ENCODE data around the gene CEP83.
"Not testable (repeated sequence)": the region's sequence is repeated elsewhere in the genome, so short reads cannot be mapped to it uniquely, and the experiment has no call there.

The CEP83 gene

DNA sequence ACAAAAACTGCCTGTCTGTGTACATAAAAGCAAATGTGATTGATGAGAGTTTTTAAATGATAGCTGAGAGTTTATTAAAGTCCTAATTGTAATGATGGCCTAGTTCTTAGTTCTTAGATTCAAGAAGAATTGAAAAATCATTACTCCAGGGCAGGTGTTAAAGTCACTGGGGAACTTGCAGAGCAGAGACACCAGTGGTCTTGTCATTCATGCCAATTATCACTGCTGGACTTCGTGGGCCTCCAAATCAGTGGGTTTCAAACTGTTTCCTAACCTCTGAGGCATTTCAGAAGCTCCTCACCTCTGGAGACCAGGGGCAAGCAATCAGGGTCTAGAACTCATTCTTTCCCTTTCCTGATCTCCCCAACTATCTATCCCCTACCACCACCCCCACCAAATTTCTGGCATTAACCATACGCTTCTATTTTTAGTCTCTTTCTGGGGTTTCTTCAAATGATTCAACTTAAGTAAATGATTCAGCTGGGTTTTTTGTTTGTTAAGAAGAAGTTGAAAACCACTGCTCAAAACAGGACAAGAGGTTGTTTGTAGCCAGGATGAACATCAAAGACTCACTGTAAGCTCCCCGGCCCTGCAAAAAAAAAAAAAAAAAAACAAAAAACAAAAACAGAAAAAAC is 80.1 kb downstream of the CEP83 start:
- DNase-seq, result peak; percentile 39

GRCh38 chr12:94377599-94377998 is 82.1 kb downstream of the CEP83 start:
- DNase-seq, result no peak

GRCh38 chr12:94374124-94374523 is 85.5 kb downstream of the CEP83 start:
- DNase-seq, result no peak

DNA sequence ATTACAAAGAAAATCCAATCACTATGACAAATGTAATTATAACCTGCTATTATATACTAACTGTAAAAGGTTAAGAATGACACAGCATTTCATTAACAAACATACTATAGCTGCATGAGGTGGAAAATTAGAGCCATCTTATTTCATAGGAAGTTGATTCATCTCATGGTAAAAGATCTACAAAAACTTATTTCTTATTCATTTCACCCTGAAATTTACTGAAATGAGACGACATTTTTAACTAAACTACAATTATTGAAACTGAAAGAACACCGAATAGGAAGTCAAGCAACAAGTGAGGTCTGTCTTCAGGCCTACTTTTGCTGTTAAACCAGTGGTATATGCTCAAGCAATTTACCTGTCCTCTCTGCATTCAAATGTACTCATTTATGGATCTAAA is 87.2 kb downstream of the CEP83 start:
- no peak for DNase-seq

DNA sequence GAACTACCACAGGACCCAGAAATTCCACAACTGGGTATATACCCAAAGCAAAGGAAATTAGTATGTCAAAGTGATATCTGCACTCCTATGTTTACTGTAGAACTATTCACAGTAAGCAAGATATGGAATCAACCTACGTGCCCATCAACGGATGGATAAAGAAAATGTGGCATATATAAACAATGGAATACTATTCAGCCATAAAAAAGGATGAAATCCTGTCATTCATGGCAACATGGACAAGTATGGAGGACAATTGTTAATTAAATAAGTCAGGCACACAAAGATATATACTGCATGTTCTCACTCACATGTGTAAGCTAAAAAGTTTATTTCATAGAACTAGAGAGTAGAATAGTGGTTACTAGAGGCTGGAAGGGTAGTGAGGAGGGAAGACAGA is 97.0 kb downstream of the CEP83 start:
- no peak for DNase-seq

DNA sequence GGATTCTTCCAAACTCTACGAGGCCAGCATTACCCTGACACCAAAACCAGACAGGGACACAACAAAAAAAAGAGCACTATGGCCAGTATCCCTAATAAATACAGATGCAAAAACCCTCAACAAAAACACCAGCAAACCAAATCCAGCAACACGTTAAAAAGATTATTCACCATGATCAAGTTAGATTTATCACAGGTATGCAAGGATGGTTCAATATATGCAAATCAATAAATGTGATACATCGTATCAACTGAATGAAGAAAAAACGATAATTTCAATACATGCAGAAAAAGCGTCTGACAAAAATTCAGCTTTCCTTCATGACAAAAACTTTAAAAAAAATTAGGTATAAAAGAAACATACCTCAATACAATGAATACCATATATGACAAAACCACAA is 99.9 kb downstream of the CEP83 start:
- no peak for DNase-seq

DNA sequence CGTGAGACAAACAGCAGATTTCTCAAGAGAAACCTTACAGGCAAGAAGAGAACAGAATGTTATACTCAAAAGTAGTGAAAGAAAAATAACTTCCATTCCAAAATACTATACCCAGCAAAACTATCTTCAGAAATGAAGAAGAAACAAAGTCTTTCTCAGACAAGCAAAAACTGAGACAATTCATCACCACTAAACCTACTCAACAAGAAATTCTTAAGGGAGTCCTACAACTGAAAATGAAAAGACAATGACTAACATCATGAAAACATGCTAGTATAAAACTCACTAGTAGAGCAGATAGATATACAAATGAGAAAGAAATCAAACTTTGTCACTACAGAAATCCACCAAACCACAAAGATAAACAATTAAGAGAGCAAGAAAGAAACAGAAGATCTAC is 106.5 kb downstream of the CEP83 start:
- no peak for DNase-seq

DNA sequence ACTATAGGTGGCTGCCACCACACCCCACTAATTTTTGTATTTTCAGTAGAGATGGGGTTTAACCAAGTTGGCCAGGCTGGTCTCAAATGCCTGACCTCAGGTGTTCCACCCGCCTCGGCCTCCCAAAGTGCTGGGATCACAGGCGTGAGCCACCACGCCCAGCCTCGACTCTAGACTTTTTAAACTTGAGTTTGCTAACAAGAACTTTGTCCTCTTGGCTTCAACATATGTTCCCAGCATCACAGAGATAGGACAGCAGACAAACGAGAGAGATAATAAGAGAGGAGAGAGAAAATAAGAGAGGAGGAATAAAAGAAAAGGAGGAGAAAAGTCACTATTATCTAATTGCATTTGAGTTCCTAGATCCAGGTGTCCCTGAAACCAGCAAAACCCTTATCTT is 119.1 kb downstream of the CEP83 start:
- DNase-seq, result no peak

DNA sequence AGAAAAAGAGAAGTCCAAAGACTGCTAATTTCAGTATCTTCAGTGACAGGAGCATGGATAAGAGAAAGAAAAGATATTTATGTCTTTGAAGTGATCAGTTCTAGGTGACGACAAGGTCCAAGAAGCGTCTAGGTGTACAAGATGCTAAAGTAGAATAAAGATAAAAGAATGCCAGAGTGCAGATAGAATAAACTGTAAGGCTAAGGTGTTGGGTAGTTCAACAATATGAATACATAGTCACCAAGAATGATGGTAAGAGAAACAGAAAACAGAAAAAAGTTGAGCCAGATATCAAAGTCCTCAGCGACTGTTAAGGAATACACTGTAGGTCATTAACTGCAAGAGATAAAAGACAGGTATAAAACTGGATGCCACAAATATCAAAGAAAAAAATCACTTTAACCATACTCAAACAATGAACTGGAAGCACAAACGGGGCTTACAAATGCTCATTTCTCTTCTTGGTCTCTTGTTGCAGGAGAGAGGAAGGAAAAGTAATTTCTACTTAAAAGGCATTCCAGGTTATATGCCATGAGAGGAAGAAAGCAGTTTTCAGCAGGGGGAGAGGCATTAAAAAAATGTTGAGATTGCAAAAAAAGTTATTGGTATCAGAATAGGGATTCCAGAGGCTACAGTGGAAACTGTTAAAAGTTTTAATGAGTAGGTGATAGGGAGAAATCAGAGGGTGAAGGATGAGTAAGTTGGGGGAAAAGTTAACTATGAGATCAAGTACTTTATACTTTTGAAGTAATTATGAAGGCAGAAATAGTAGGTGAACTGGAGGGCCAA is 121.5 kb downstream of the CEP83 start:
- no peak for DNase-seq

- no peak for DNase-seq
Measured at GRCh38 chr12:94336211-94336925, 123.3 kb downstream of the CEP83 start.

DNA sequence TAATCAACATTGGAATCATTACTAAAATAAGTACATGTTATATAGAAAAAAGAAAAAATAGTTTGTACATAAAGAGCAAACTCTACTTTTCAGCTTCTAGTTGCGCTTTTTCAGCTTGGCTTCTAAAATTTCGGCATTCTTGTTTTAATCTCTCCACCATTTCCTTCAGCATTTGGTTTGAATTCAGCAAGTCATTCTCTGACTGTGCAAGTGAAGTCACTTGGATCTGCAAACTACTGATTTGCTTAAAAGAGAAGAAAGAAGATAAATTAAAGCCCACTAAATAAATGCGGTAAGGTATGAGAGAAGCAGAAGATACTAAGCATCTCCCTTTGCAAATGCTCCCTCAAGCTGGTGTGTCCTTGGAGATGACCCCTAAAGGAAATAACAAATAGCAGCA is 126.3 kb downstream of the CEP83 start:
- no peak for DNase-seq

DNA sequence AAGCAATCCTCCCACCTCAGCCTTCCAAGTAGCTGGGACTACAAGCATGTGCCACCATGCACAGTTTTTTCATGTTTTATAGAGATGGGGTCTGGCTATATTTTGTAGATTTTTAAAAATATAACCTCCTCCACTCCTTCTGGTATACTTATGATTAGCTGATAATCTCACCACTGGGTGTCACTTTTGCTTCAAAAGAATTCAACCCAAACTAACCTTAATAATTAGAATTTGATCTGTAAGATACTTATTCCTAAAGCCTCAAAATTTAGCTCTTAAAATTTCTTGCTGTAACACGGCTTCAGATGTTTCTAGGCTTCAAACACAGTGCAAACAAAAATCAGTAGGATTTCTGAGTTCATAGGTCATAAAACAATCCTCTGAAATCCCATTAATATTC is 130.3 kb downstream of the CEP83 start:
- DNase-seq, result no peak

DNA sequence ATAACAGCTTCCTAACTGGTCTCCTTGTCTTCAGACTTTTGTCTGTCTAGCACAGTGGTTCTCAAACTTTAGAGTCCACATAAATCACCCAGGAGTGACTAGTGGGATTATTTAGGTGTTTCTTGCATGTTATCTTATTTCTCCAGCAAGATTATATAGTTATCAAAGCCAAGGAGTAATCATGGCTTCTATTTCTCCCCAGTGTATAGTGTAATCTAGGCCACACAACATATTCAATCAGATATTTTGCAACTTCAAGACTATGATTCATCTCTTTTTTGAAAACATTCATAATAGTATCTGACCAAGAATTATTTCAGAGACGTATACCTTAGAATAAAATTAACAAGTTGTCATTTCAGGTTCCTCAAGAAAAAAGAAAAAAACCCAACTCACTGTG is 131.9 kb downstream of the CEP83 start:
- DNase-seq, result no peak

GRCh38 chr12:94326727-94327126 is 132.9 kb downstream of the CEP83 start:
- no peak for DNase-seq

DNA sequence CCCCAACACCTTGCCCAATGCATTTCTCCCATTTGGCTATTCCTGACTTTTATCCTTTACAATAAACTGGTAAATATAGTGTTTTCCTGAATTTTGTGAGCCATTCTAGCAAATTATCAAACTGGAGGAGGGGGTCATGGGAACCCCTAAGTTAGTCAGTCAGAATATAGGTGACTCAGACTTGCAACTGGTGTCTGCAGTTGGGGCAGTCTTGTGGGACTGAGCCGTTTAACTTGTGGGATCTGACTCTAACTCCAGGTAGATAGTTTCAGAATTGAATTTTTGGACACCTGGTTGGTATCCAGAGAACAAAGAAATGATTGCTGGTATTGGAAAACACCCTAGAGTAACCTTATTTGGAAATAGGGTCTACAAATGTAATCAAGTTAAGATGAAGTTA is 133.4 kb downstream of the CEP83 start:
- DNase-seq, result no peak

GRCh38 chr12:94322346-94322745 is 137.3 kb downstream of the CEP83 start:
- no peak for DNase-seq

DNA sequence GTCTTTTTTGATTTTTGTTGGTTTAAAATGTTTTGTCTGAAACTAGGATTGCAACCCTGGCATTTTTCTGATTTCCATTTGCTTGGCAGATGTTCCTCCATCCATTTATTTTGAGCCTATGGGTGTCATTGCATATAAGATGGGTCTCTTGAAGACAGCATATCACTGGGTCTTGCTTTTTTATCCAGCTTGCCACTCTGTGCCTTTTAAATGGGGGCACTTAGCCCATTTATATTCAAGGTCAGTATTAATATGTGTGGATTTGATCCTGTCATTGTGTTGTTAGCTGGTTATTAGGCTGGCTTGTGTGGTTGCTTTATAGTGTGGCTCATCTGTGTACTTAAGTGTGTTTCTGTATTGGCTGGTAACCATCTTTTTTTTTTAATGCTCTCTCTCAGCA is 139.6 kb downstream of the CEP83 start:
- no peak for DNase-seq

DNA sequence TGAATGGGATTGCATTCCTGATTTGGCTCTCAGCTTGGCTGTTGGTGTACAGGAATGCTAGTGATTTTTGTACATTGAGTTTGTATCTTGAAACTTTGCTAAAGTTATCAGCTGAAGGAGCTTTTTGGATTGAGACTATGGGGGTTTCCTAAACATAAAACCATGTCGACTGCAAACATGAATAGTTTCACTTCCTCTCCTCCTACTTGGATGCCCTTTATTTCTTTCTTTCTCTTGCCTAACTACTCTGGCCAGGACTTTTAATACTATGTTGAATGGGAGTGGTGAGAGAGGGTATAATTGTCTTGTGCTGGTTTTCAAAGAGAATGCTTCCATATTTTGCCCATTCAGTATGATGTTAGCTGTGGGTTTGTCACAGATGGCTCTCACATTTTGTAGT is 141.5 kb downstream of the CEP83 start:
- no peak for DNase-seq

GRCh38 chr12:94316600-94316999 is 143.1 kb downstream of the CEP83 start:
- not testable (repeated sequence) for DNase-seq

GRCh38 chr12:94312378-94312777 is 147.3 kb downstream of the CEP83 start:
- no peak for DNase-seq

DNA sequence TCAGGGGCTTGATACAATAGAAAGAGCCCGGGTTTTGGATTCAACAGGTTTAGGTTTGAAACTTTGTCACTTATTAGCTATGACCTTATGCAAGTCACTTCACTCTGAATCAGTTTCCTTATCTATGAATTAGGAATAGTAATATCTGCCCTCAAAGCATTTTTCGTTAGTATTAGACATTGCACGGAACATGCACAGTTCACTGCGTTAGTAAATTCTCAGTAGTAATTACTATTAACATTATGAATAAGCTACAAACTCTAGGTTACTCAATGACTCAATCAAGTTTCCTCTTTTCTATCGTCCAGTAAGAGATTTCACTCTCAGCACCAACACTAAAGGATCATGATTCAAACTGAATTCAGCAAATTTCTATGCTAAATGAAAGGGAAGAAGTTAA is 150.3 kb downstream of the CEP83 start:
- DNase-seq, result no peak

- DNase-seq, result no peak
Measured at GRCh38 chr12:94308612-94309011, 151.1 kb downstream of the CEP83 start.

DNA sequence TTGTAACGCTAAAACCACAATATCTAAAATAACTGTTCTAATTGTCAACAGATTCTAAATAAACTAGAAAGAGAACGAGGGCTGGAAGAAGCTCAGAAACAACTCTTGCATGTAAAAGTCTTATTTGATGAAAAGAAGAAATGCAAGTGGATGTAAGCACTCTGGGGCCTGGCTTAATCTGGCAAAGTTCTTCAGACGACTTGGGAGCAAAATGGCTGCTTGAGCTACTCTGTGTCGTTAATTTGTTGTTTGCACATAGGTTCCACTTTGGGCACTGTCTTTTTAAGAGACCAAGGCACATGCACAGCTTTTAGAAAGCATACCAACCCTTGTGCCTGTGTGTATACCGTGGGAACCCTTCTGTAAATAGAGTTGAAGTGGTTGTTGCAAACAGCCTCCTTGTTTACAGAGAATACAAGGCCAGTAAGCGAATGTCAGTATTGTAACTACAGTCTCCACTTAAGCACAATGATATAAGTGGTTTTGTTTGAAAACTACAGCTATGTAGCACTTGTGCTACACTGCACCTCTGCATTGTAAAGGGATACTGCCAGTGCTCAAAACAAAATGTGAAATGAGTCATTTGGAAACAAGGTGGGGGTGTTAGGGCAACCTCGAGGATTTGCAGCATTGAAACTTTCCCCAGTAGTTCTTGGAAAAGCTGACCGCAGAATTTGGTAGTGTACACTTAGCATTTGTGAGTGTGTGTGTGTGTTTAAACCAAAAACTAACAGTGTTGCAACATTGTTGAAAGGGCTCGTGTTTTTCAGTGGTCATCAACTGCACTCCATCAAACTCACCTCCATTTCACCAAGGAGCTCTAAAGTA is 154.3 kb downstream of the CEP83 start:
- DNase-seq, result no peak

Data from NCI-H69 (cell line).